Breast epithelium (tissue), 4 donors: ENCODE measurements around the gene PDIA2. TPM values are rescaled to one million over a fixed set of nuclear protein-coding genes. Genes with fewer than 3 reads are reported as not detected.
A peak's percentile ranks its signal among the peaks of the same experiment; 100 is the strongest.

Experiments
- DNase-seq, 2 donors: peaks; one replicate each; pipeline ENCODE4 v3.0.0-alpha.2; 2019; ENCODE audit warnings: low spot score in 2 of 2
- H3K27ac ChIP-seq, 2 donors: fragments of 200-600 bp; sonication (generic) in 1 of 2; one replicate each; pipeline ENCODE4 v1.5.1; 2016 to 2019; ENCODE audit warnings: mild to moderate bottlenecking in 1 of 2
- H3K27me3 ChIP-seq, 2 donors: fragments of 200-600 bp; sonication (generic) in 1 of 2; one replicate each; pipeline versions ENCODE4 v1.5.1 to v1.6.0; 2017 to 2019; ENCODE audit warnings: control low read depth in 1 of 2, mild to moderate bottlenecking in 1 of 2
- H3K36me3 ChIP-seq: fragments of 200-600 bp; one replicate; pipeline ENCODE4 v1.5.1; 2019
- H3K4me1 ChIP-seq, 2 donors: fragments of 200-600 bp; sonication (generic); one replicate each; pipeline ENCODE4 v1.5.1; 2016 to 2019; ENCODE audit warnings: control low read depth in 1 of 2
- H3K4me3 ChIP-seq, 3 donors: fragments of 200-600 bp; sonication (generic); 1 replicate in 2 of 3; 2 replicates in 1 of 3; pipeline ENCODE4 v1.5.1; 2016 to 2019; ENCODE audit warnings: mild to moderate bottlenecking in 3 of 3, moderate library complexity in 2 of 3
- H3K9me3 ChIP-seq, 2 donors: fragments of 200-600 bp; sonication (generic) in 1 of 2; one replicate each; pipeline ENCODE4 v1.5.1; 2016 to 2019; ENCODE audit warnings: control low read depth in 1 of 2
- POLR2A ChIP-seq: fragments of 450-650 bp; IDR thresholded peaks from one replicate; pipeline ENCODE4 v1.6.1; 2016; ENCODE audit warnings: antibody characterized with exemption, mild to moderate bottlenecking, moderate library complexity
- POLR2AphosphoS5 ChIP-seq, 3 donors: sonication (generic); formaldehyde crosslinking; IDR thresholded peaks; one replicate each; pipeline ENCODE4 v1.6.1; 2017; ENCODE audit warnings: antibody characterized with exemption in 3 of 3
- intact Hi-C: fragments of 100-400 bp; cut with DNase I; formaldehyde crosslinking; loops from one replicate; pipeline ENCODE4 v1.15.1; 2023; ENCODE audit warnings: low total_unique reads
- total RNA-seq, 3 donors: library from RNA; depleted of rRNA; stranded (reverse); fragments of >200 nt; gene quantifications; one replicate each; pipeline ENCODE4 v1.1.0, GENCODE V29; 2016
- TF ChIP-seq, protein P1 (sequence below), 3 donors: fragments of 450-650 bp; IDR thresholded peaks; one replicate each; pipeline ENCODE4 v1.5.1; 2016 to 2017; ENCODE audit warnings: antibody characterized with exemption in 3 of 3, mild to moderate bottlenecking in 3 of 3, moderate library complexity in 3 of 3

PDIA2 gene
- total RNA-seq, 3 donors from 2014 or later, result not detected

- no peak for TF ChIP-seq POLR2AphosphoS5 (IDR thresholded peaks at IDR 0.05)
- no peak for TF ChIP-seq POLR2A
- TF ChIP-seq, protein P1, sequence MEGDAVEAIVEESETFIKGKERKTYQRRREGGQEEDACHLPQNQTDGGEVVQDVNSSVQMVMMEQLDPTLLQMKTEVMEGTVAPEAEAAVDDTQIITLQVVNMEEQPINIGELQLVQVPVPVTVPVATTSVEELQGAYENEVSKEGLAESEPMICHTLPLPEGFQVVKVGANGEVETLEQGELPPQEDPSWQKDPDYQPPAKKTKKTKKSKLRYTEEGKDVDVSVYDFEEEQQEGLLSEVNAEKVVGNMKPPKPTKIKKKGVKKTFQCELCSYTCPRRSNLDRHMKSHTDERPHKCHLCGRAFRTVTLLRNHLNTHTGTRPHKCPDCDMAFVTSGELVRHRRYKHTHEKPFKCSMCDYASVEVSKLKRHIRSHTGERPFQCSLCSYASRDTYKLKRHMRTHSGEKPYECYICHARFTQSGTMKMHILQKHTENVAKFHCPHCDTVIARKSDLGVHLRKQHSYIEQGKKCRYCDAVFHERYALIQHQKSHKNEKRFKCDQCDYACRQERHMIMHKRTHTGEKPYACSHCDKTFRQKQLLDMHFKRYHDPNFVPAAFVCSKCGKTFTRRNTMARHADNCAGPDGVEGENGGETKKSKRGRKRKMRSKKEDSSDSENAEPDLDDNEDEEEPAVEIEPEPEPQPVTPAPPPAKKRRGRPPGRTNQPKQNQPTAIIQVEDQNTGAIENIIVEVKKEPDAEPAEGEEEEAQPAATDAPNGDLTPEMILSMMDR (IDR thresholded peaks at IDR 0.05), result no peak
- no peak overlapping the region for H3K27ac ChIP-seq
- intact Hi-C loops, result no loop called here
- DNase-seq, result no peak
- H3K27me3 ChIP-seq, result no peaks in the 10 kb centered on the region
- peak overlapping the region in 2 of 3 donors; percentile 12 to 38 for H3K4me3 ChIP-seq
- H3K4me1 ChIP-seq, result no peaks in the 10 kb centered on the region
- H3K36me3 ChIP-seq, result no peaks in the 10 kb centered on the region
- no peaks in the 10 kb centered on the region for H3K9me3 ChIP-seq
Measured at GRCh38 chr16:268141-269053, 14.6 kb upstream of the PDIA2 start.

- H3K27me3 ChIP-seq, result no peaks in the 10 kb centered on the region
- no peak for DNase-seq
- H3K27ac ChIP-seq, result no peak overlapping the region
- no peaks in the 10 kb centered on the region for H3K9me3 ChIP-seq
- TF ChIP-seq, protein P1 (IDR thresholded peaks at IDR 0.05), result no peak
- TF ChIP-seq POLR2AphosphoS5 (IDR thresholded peaks at IDR 0.05) (no peak), POLR2A (no peak)
- no peaks in the 10 kb centered on the region for H3K36me3 ChIP-seq
- H3K4me3 ChIP-seq, result no peak overlapping the region
- intact Hi-C loops, result no loop called here
- no peaks in the 10 kb centered on the region for H3K4me1 ChIP-seq
Measured at GRCh38 chr16:269061-269796, 13.7 kb upstream of the PDIA2 start.

DNA sequence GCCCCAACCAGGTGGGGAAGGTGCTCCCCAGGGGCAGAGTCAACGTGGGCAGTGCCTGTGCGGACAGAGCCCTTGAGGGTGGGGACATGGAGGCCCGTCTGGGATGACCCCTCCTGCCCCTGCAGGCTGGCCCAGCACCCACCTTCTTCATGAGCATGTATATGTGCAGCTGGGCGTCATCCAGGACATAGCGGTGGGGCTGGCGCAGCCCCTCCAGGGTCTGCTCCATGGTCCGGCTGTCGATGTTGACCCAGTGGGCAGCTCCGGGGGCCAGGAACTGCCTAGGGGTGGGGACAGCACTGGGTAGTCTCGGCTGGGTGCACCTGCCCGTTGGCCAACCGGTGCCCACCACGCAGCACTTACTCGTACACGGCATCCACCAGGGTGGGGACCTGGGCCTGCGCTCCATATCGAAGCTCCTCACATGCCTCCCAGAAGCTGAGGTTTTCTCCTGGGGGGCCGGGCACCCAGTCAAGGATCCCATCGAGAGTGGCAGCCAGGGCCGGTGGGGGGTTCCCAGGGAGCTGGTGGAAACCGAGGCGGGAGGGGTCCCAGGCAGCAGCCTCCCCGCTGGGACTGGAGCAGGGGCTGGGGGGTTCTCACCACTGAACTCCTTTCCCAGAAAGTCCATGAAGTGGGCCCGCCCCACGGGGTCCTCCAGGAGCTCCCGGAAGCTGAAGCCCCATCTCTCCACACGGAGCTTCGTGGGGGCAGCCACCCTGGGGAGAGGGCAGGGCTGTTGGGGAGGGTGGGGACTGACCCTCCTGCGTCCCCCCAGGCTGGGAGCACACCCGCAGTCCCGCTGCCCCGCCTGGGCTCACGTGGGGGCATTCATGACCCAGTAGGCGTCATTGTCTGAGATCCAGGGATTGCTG is 12.3 kb upstream of the PDIA2 start:
- H3K4me1 ChIP-seq, result peaks cover 0 to 6% of the 10 kb centered on the region in 2 donors
- DNase-seq, result no peak

GRCh38 chr16:272633-273546 is 10.1 kb upstream of the PDIA2 start:
- TF ChIP-seq POLR2A (no peak), POLR2AphosphoS5 (IDR thresholded peaks at IDR 0.05) (no peak)
- TF ChIP-seq, protein P1 (IDR thresholded peaks at IDR 0.05), result no peak
- no peaks in the 10 kb centered on the region for H3K9me3 ChIP-seq
- no peak overlapping the region for H3K4me3 ChIP-seq
- no peaks in the 10 kb centered on the region for H3K36me3 ChIP-seq
- H3K27ac ChIP-seq, result no peak overlapping the region
- H3K27me3 ChIP-seq, result peaks cover 0 to 7% of the 10 kb centered on the region in 2 donors
- intact Hi-C loops, result loop anchor here (5.0 kb wide), 1 partner anchor 1394 kb away; no protein-coding TSS in a partner anchor
- no peak for DNase-seq
- H3K4me1 ChIP-seq, result peaks cover 0 to 6% of the 10 kb centered on the region in 2 donors

More for the DNA sequence above, 12.3 kb upstream of the PDIA2 start:
- Histone ChIP-seq H3K9me3 (no peaks in the 10 kb centered on the region), H3K27me3 (peaks cover 0 to 7% of the 10 kb centered on the region in 2 donors), H3K4me3 (no peak overlapping the region), H3K36me3 (no peaks in the 10 kb centered on the region), H3K27ac (no peak overlapping the region)
- TF ChIP-seq, protein P1 (IDR thresholded peaks at IDR 0.05), result no peak
- no peak for TF ChIP-seq POLR2A
- no peak for TF ChIP-seq POLR2AphosphoS5 (IDR thresholded peaks at IDR 0.05)
- intact Hi-C loops, result loop anchor here (5.0 kb wide), 1 partner anchor 1397 kb away; no protein-coding TSS in a partner anchor
